Measurements from ENCODE around the gene SRP19. TPM values are rescaled to one million over a fixed set of nuclear protein-coding genes. Genes with fewer than 3 reads are reported as not detected.
A peak's percentile ranks its signal among the peaks of the same experiment; 100 is the strongest.
"Not testable (repeated sequence)": the region's sequence is repeated elsewhere in the genome, so short reads cannot be mapped to it uniquely, and the experiment has no call there.

The SRP19 gene
- total RNA-seq, 6 experiments from 2014 or later: 53.8 to 69.5 (median 58.9) TPM

- TF ChIP-seq CTCF (IDR thresholded peaks at IDR 0.05): no peak
- Mint-ChIP-seq H3K36me3 (ENCODE audit: low read depth) (peaks cover 16% of the 10 kb centered on the region), H3K4me3 (no peak overlapping the region), H3K9me3 (no peaks in the 10 kb centered on the region), H3K27me3 (ENCODE audit: insufficient read depth) (no peaks in the 10 kb centered on the region), H3K27ac (peak overlapping the region; percentile 1; the same call in 1 of the 2 replicates), H3K4me1 (ENCODE audit: low read depth) (peaks cover 18% of the 10 kb centered on the region)
- DNase-seq: no peak
These were observed 19.3 kb downstream of the SRP19 start for GRCh38 chr5:112880219-112880964.

GRCh38 chr5:112883192-112883591 is 22.1 kb downstream of the SRP19 start:
- Mint-ChIP-seq H3K9me3 (no peaks in the 10 kb centered on the region), H3K27ac (no peak overlapping the region), H3K36me3 (ENCODE audit: low read depth) (peaks cover 12% of the 10 kb centered on the region), H3K4me3 (no peak overlapping the region), H3K27me3 (ENCODE audit: insufficient read depth) (no peaks in the 10 kb centered on the region), H3K4me1 (ENCODE audit: low read depth) (peaks cover 9% of the 10 kb centered on the region)
- no peak for TF ChIP-seq CTCF (IDR thresholded peaks at IDR 0.05)
- no peak for DNase-seq

GRCh38 chr5:112885001-112885400 is 23.9 kb downstream of the SRP19 start:
- Mint-ChIP-seq H3K9me3 (no peaks in the 10 kb centered on the region), H3K4me1 (ENCODE audit: low read depth) (no peaks in the 10 kb centered on the region), H3K27ac (no peak overlapping the region), H3K27me3 (ENCODE audit: insufficient read depth) (no peaks in the 10 kb centered on the region), H3K36me3 (ENCODE audit: low read depth) (peaks cover 13% of the 10 kb centered on the region), H3K4me3 (no peak overlapping the region)
- no peak for TF ChIP-seq CTCF (IDR thresholded peaks at IDR 0.05)
- no peak for DNase-seq

- Mint-ChIP-seq H3K27ac (no peak overlapping the region), H3K36me3 (ENCODE audit: low read depth) (peaks cover 19% of the 10 kb centered on the region), H3K4me3 (no peak overlapping the region), H3K9me3 (no peaks in the 10 kb centered on the region), H3K4me1 (ENCODE audit: low read depth) (no peaks in the 10 kb centered on the region), H3K27me3 (ENCODE audit: insufficient read depth) (no peaks in the 10 kb centered on the region)
- TF ChIP-seq CTCF (IDR thresholded peaks at IDR 0.05): no peak
- DNase-seq: no peak
These were observed 25.9 kb downstream of the SRP19 start for GRCh38 chr5:112886975-112887374.

GRCh38 chr5:112892066-112892465 is 31.0 kb downstream of the SRP19 start:
- not testable (repeated sequence) for H3K4me3 Mint-ChIP-seq; H3K27me3 Mint-ChIP-seq (ENCODE audit: insufficient read depth); H3K27ac Mint-ChIP-seq; H3K9me3 Mint-ChIP-seq; H3K4me1 Mint-ChIP-seq (ENCODE audit: low read depth); DNase-seq
- H3K36me3 Mint-ChIP-seq (ENCODE audit: low read depth): peaks cover 20% of the 10 kb centered on the region

GRCh38 chr5:112892776-112893175 is 31.7 kb downstream of the SRP19 start:
- H3K27me3 Mint-ChIP-seq (ENCODE audit: insufficient read depth): no peaks in the 10 kb centered on the region

More at GRCh38 chr5:112892776-112893175, 31.7 kb downstream of the SRP19 start:
- Mint-ChIP-seq H3K27ac (peak overlapping the region; percentile 32; the same call in 1 of the 2 replicates), H3K4me3 (no peak overlapping the region), H3K36me3 (ENCODE audit: low read depth) (peaks cover 25% of the 10 kb centered on the region), H3K4me1 (ENCODE audit: low read depth) (no peaks in the 10 kb centered on the region), H3K9me3 (no peaks in the 10 kb centered on the region)
- TF ChIP-seq CTCF (IDR thresholded peaks at IDR 0.05): no peak
- DNase-seq: no peak
